Dendritic cell treated with granulocyte-macrophage colony-stimulating factor and Interleukin-4, amounts not matched to agents 40 ng/mL and 50 ng/mL, for 4 days (primary cell): ENCODE data around the gene KLHDC10.
A peak's percentile ranks its signal among the peaks of the same experiment; 100 is the strongest.
"Not testable (repeated sequence)": the region's sequence is repeated elsewhere in the genome, so short reads cannot be mapped to it uniquely, and the experiment has no call there.

Experiments
- H3K27ac Mint-ChIP-seq: one replicate; pipeline ENCODE4 v1.8.0; 2022; ENCODE audit warnings: mild to moderate bottlenecking, mixed read lengths
- H3K27me3 Mint-ChIP-seq: one replicate; pipeline ENCODE4 v1.8.0; 2022; ENCODE audit warnings: mild to moderate bottlenecking, mixed read lengths
- H3K36me3 Mint-ChIP-seq: one replicate; pipeline ENCODE4 v1.8.0; 2022; ENCODE audit warnings: low read depth, mixed read lengths
- H3K4me1 Mint-ChIP-seq: one replicate; pipeline ENCODE4 v1.8.0; 2022; ENCODE audit warnings: low read depth, mixed read lengths
- H3K4me3 Mint-ChIP-seq: one replicate; pipeline ENCODE4 v1.8.0; 2022; ENCODE audit warnings: mild to moderate bottlenecking, moderate library complexity, mixed read lengths
- H3K9me3 Mint-ChIP-seq: one replicate; pipeline ENCODE4 v1.8.0; 2022; ENCODE audit warnings: mixed read lengths
- intact Hi-C: fragments of 100-400 bp; cut with micrococcal nuclease; formaldehyde crosslinking; loops from one replicate; pipeline ENCODE4 v1.15.0; 2022

Gene KLHDC10

GRCh38 chr7:130069978-130070860 is at the start of gene KLHDC10:
Gene KLHDC10, plus strand, starts transcription at chr7:130070534. Its CDS starts 110 bp downstream, at chr7:130070644.
- peak within 1 kb of the TSS; percentile 97 for H3K4me3 Mint-ChIP-seq
- peak within 1 kb of the TSS; percentile 82 for H3K27ac Mint-ChIP-seq
- H3K9me3 Mint-ChIP-seq = no peaks in the 10 kb centered on the region
- H3K27me3 Mint-ChIP-seq = no peaks in the 10 kb centered on the region
- intact Hi-C loops = loop anchor here (1.0 to 10.0 kb wide), 4 partner anchors 19 to 687 kb away; partner anchors contain the start of genes TMEM209 and ZC3HC1
- H3K36me3 Mint-ChIP-seq = peaks cover 31% of the 10 kb centered on the region
- H3K4me1 Mint-ChIP-seq = peaks cover 48% of the 10 kb centered on the region

GRCh38 chr7:130021105-130021834 is 49.1 kb upstream of the KLHDC10 start:
- intact Hi-C loops = no loop called here
- Mint-ChIP-seq H3K4me3 (no peak overlapping the region), H3K4me1 (peaks cover 6% of the 10 kb centered on the region), H3K9me3 (no peaks in the 10 kb centered on the region), H3K27ac (no peak overlapping the region), H3K36me3 (peaks cover 90% of the 10 kb centered on the region), H3K27me3 (no peaks in the 10 kb centered on the region)

GRCh38 chr7:130022115-130022514 is 48.2 kb upstream of the KLHDC10 start:
- Mint-ChIP-seq H3K4me1 (peaks cover 12% of the 10 kb centered on the region), H3K27ac (no peak overlapping the region), H3K36me3 (peaks cover 87% of the 10 kb centered on the region), H3K9me3 (no peaks in the 10 kb centered on the region), H3K27me3 (no peaks in the 10 kb centered on the region), H3K4me3 (no peak overlapping the region)
- intact Hi-C loops = no loop called here

GRCh38 chr7:130022623-130023175 is 47.6 kb upstream of the KLHDC10 start:
- intact Hi-C loops = no loop called here
- H3K9me3 Mint-ChIP-seq = no peaks in the 10 kb centered on the region
- no peaks in the 10 kb centered on the region for H3K27me3 Mint-ChIP-seq
- H3K27ac Mint-ChIP-seq = no peak overlapping the region
- H3K4me3 Mint-ChIP-seq = no peak overlapping the region
- peaks cover 89% of the 10 kb centered on the region for H3K36me3 Mint-ChIP-seq
- H3K4me1 Mint-ChIP-seq = peaks cover 15% of the 10 kb centered on the region

- peaks cover 89% of the 10 kb centered on the region for H3K36me3 Mint-ChIP-seq
- H3K4me1 Mint-ChIP-seq = peaks cover 15% of the 10 kb centered on the region
- no peak overlapping the region for H3K27ac Mint-ChIP-seq
- H3K4me3 Mint-ChIP-seq = no peak overlapping the region
- H3K27me3 Mint-ChIP-seq = no peaks in the 10 kb centered on the region
- H3K9me3 Mint-ChIP-seq = no peaks in the 10 kb centered on the region
- intact Hi-C loops = no loop called here
Observed at GRCh38 chr7:130024390-130024789, 45.9 kb upstream of the KLHDC10 start.

GRCh38 chr7:130032698-130033097 is 37.6 kb upstream of the KLHDC10 start:
- intact Hi-C loops = no loop called here
- Mint-ChIP-seq H3K9me3 (no peaks in the 10 kb centered on the region), H3K27ac (no peak overlapping the region), H3K36me3 (peaks cover 91% of the 10 kb centered on the region), H3K27me3 (no peaks in the 10 kb centered on the region), H3K4me3 (no peak overlapping the region), H3K4me1 (no peaks in the 10 kb centered on the region)

GRCh38 chr7:130037703-130038102 is 32.6 kb upstream of the KLHDC10 start:
- Mint-ChIP-seq H3K9me3 (no peaks in the 10 kb centered on the region), H3K4me3 (no peak overlapping the region), H3K27me3 (no peaks in the 10 kb centered on the region), H3K27ac (no peak overlapping the region), H3K36me3 (peaks cover 85% of the 10 kb centered on the region), H3K4me1 (no peaks in the 10 kb centered on the region)
- intact Hi-C loops = no loop called here

- intact Hi-C loops = no loop called here
Observed at GRCh38 chr7:130040576-130040975, 29.8 kb upstream of the KLHDC10 start.

GRCh38 chr7:130047831-130048230 is 22.5 kb upstream of the KLHDC10 start:
- intact Hi-C loops = no loop called here
- no peak overlapping the region for H3K27ac Mint-ChIP-seq
- H3K4me3 Mint-ChIP-seq = no peak overlapping the region
- no peaks in the 10 kb centered on the region for H3K9me3 Mint-ChIP-seq
- H3K36me3 Mint-ChIP-seq = peaks cover 61% of the 10 kb centered on the region
- H3K27me3 Mint-ChIP-seq = peaks cover 3% of the 10 kb centered on the region
- peaks cover 7% of the 10 kb centered on the region for H3K4me1 Mint-ChIP-seq

More at GRCh38 chr7:130040576-130040975, 29.8 kb upstream of the KLHDC10 start:
- Mint-ChIP-seq H3K27ac (no peak overlapping the region), H3K27me3 (no peaks in the 10 kb centered on the region), H3K4me1 (no peaks in the 10 kb centered on the region), H3K36me3 (peaks cover 92% of the 10 kb centered on the region), H3K4me3 (no peak overlapping the region), H3K9me3 (no peaks in the 10 kb centered on the region)

GRCh38 chr7:130048906-130049305 is 21.4 kb upstream of the KLHDC10 start:
- Mint-ChIP-seq H3K4me3 (no peak overlapping the region), H3K4me1 (peaks cover 7% of the 10 kb centered on the region), H3K36me3 (peaks cover 50% of the 10 kb centered on the region), H3K27ac (no peak overlapping the region), H3K27me3 (peaks cover 5% of the 10 kb centered on the region), H3K9me3 (no peaks in the 10 kb centered on the region)
- intact Hi-C loops = no loop called here

- intact Hi-C loops, H3K9me3 Mint-ChIP-seq, H3K4me1 Mint-ChIP-seq, H3K27ac Mint-ChIP-seq, H3K4me3 Mint-ChIP-seq: not testable (repeated sequence)
- Mint-ChIP-seq H3K27me3 (peaks cover 18% of the 10 kb centered on the region), H3K36me3 (peaks cover 16% of the 10 kb centered on the region)
Observed at GRCh38 chr7:130052250-130052649, 18.1 kb upstream of the KLHDC10 start.

- H3K4me3 Mint-ChIP-seq, H3K9me3 Mint-ChIP-seq, H3K4me1 Mint-ChIP-seq, H3K36me3 Mint-ChIP-seq, H3K27ac Mint-ChIP-seq, intact Hi-C loops: not testable (repeated sequence)
- H3K27me3 Mint-ChIP-seq = peaks cover 19% of the 10 kb centered on the region
Observed at GRCh38 chr7:130055198-130055597, 15.1 kb upstream of the KLHDC10 start.

GRCh38 chr7:130062246-130062645 is 8.1 kb upstream of the KLHDC10 start:
- intact Hi-C loops = loop anchor here (2.0 to 5.0 kb wide), 2 partner anchors 425 to 771 kb away; no protein-coding TSS in a partner anchor

GRCh38 chr7:130063036-130063435 is 7.3 kb upstream of the KLHDC10 start:
- intact Hi-C loops = loop anchor here (2.0 to 5.0 kb wide), 2 partner anchors 424 to 770 kb away; no protein-coding TSS in a partner anchor
- no peak overlapping the region for H3K27ac Mint-ChIP-seq
- no peak overlapping the region for H3K4me3 Mint-ChIP-seq
- no peaks in the 10 kb centered on the region for H3K9me3 Mint-ChIP-seq
- no peaks in the 10 kb centered on the region for H3K36me3 Mint-ChIP-seq
- H3K4me1 Mint-ChIP-seq = no peaks in the 10 kb centered on the region
- H3K27me3 Mint-ChIP-seq = peaks cover 3% of the 10 kb centered on the region

More at GRCh38 chr7:130062246-130062645, 8.1 kb upstream of the KLHDC10 start:
- H3K9me3 Mint-ChIP-seq = no peaks in the 10 kb centered on the region
- H3K36me3 Mint-ChIP-seq = no peaks in the 10 kb centered on the region
- no peaks in the 10 kb centered on the region for H3K4me1 Mint-ChIP-seq
- no peak overlapping the region for H3K4me3 Mint-ChIP-seq
- H3K27me3 Mint-ChIP-seq = peaks cover 3% of the 10 kb centered on the region
- H3K27ac Mint-ChIP-seq = no peak overlapping the region
